ENCODE data around the gene KCND3. TPM values are rescaled to one million over a fixed set of nuclear protein-coding genes. Genes with fewer than 3 reads are reported as not detected.
A peak's percentile ranks its signal among the peaks of the same experiment; 100 is the strongest.

KCND3 gene
- total RNA-seq, 5 donors from 2014 or later (not counting 1 experiment from before 2014, with no cell fraction given): not detected

DNA sequence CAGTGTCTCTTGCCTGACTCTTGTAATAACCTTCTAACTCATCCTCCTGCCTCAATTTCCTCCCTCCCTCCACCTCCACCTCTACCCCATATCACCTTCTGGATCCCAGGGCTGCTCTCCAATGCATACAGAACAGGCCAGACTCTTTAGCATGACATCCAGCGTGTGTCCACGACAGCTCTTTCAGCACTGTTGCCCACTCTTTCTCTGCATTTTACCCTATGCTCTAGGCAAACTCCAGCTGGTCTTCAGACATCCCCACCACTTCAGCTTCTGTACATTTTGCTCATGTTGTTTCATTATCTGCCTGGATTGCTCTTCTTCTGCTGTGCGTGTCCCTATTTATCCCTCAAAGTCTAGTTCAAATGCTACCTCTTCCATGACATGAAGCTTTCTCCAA is 255.0 kb downstream of the KCND3 start:
- Mint-ChIP-seq H3K27ac (no peak overlapping the region), H3K9me3 (no peaks in the 10 kb centered on the region), H3K4me3 (no peak overlapping the region), H3K27me3 (peaks cover 7 to 12% of the 10 kb centered on the region in 2 donors), H3K4me1 (peaks cover 11 to 16% (median 14%) of the 10 kb centered on the region in 3 donors), H3K36me3 (no peaks in the 10 kb centered on the region)
- 100% methylated on average over 3 of the region's 3 CpGs for WGBS (ENCODE audit: insufficient coverage)
- peaks cover 0 to 49% of the 10 kb centered on the region in 2 experiments for H3K27me3 ChIP-seq (replicated peaks in 1 of 2; ENCODE audit: control insufficient read depth in 2 of 2, extremely low read depth in 1 of 2, insufficient read depth in 2 of 2, low read length in 1 of 2)
- DNase-seq (no peak), ATAC-seq (replicated peaks in 1 of 4) (no peak)
- POLR2A ChIA-PET: no interaction called here
- CTCF ChIA-PET: interaction anchor here in 1 of 2 donors (0.6 kb wide), 1 partner anchor 20 kb away, joined by 3 read pairs; no protein-coding TSS in a partner anchor
- H3K4me3 ChIP-seq (ENCODE audit: control insufficient read depth in 1 of 2, extremely low read depth in 1 of 2, low read length in 1 of 2): no peak overlapping the region
- no peaks in the 10 kb centered on the region for H3K9me3 ChIP-seq
- H3K27ac ChIP-seq (ENCODE audit: low read length): no peak overlapping the region
- H3K36me3 ChIP-seq (ENCODE audit: control insufficient read depth in 2 of 2, extremely low read depth in 1 of 2, insufficient read depth in 1 of 2, low read length in 1 of 2): no peaks in the 10 kb centered on the region
- H3K4me1 ChIP-seq (ENCODE audit: control insufficient read depth in 1 of 2, extremely low read depth in 1 of 2, insufficient read depth in 2 of 2, low read length in 2 of 2): peaks cover 0 to 23% of the 10 kb centered on the region in 2 experiments

DNA sequence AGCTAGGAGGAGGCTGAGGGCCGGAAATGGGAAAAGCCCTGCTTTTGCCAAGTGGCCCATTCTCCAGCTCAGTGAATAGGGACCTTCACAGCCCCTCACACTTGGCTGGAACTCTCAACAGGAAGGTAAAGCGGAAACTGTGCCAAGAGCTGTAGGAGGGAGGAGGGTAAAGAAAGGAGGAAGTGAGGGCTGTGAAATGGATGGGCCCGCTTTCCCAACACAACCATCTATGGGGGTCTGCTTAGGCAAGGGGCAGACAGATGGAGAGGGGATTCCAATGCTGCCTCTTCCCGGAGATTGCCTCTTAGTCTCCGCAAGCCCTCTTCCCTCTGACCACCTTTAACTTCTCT is 255.5 kb downstream of the KCND3 start:
- H3K4me3 Mint-ChIP-seq: no peak overlapping the region
- ChIA-PET CTCF (interaction anchor here in 1 of 2 donors (0.6 kb wide), 1 partner anchor 19 kb away, joined by 3 read pairs; no protein-coding TSS in a partner anchor), POLR2A (no interaction called here)
- DNase-seq (peak in 1 of 35 experiments; percentile 23), ATAC-seq (replicated peaks in 1 of 4) (no peak)
- H3K36me3 ChIP-seq (ENCODE audit: control insufficient read depth in 2 of 2, extremely low read depth in 1 of 2, insufficient read depth in 1 of 2, low read length in 1 of 2): no peaks in the 10 kb centered on the region
- H3K9me3 Mint-ChIP-seq: no peaks in the 10 kb centered on the region
- H3K36me3 Mint-ChIP-seq: no peaks in the 10 kb centered on the region
- no peak overlapping the region for H3K4me3 ChIP-seq (ENCODE audit: control insufficient read depth in 1 of 2, extremely low read depth in 1 of 2, low read length in 1 of 2)
- peaks cover 0 to 19% of the 10 kb centered on the region in 2 experiments for H3K4me1 ChIP-seq (ENCODE audit: control insufficient read depth in 1 of 2, extremely low read depth in 1 of 2, insufficient read depth in 2 of 2, low read length in 2 of 2)
- peaks cover 11 to 15% (median 14%) of the 10 kb centered on the region in 3 donors for H3K4me1 Mint-ChIP-seq
- WGBS (ENCODE audit: insufficient coverage): 100% methylated on average over 2 of the region's 5 CpGs
- peaks cover 7 to 12% of the 10 kb centered on the region in 2 donors for H3K27me3 Mint-ChIP-seq
- no peaks in the 10 kb centered on the region for H3K9me3 ChIP-seq
- H3K27me3 ChIP-seq (replicated peaks in 1 of 2; ENCODE audit: control insufficient read depth in 2 of 2, extremely low read depth in 1 of 2, insufficient read depth in 2 of 2, low read length in 1 of 2): peaks cover 0 to 45% of the 10 kb centered on the region in 2 experiments
- no peak overlapping the region for H3K27ac ChIP-seq (ENCODE audit: low read length)
- H3K27ac Mint-ChIP-seq: no peak overlapping the region

- H3K36me3 ChIP-seq (ENCODE audit: control insufficient read depth in 2 of 2, extremely low read depth in 1 of 2, insufficient read depth in 1 of 2, low read length in 1 of 2): no peaks in the 10 kb centered on the region
- no peaks in the 10 kb centered on the region for H3K9me3 ChIP-seq
- ATAC-seq (replicated peaks in 1 of 4): no peak
- DNase-seq: peak in 4 of 35 experiments; percentile 3 to 27 (median 16)
- ChIA-PET POLR2A (no interaction called here), CTCF (no interaction called here)
- Mint-ChIP-seq H3K27me3 (peaks cover 7 to 10% of the 10 kb centered on the region in 2 donors), H3K36me3 (no peaks in the 10 kb centered on the region), H3K9me3 (no peaks in the 10 kb centered on the region), H3K4me1 (peaks cover 8 to 11% (median 10%) of the 10 kb centered on the region in 3 donors), H3K4me3 (no peak overlapping the region), H3K27ac (no peak overlapping the region)
- peaks cover 0 to 41% of the 10 kb centered on the region in 2 experiments for H3K27me3 ChIP-seq (replicated peaks in 1 of 2; ENCODE audit: control insufficient read depth in 2 of 2, extremely low read depth in 1 of 2, insufficient read depth in 2 of 2, low read length in 1 of 2)
- H3K27ac ChIP-seq (ENCODE audit: low read length): no peak overlapping the region
- 54% methylated on average over 3 of the region's 9 CpGs for WGBS (ENCODE audit: insufficient coverage)
- peaks cover 0 to 13% of the 10 kb centered on the region in 2 experiments for H3K4me1 ChIP-seq (ENCODE audit: control insufficient read depth in 1 of 2, extremely low read depth in 1 of 2, insufficient read depth in 2 of 2, low read length in 2 of 2)
- no peak overlapping the region for H3K4me3 ChIP-seq (ENCODE audit: control insufficient read depth in 1 of 2, extremely low read depth in 1 of 2, low read length in 1 of 2)
These were observed 256.1 kb downstream of the KCND3 start for GRCh38 chr1:111733183-111733991.

- H3K36me3 ChIP-seq (ENCODE audit: control insufficient read depth in 2 of 2, extremely low read depth in 1 of 2, insufficient read depth in 1 of 2, low read length in 1 of 2): no peaks in the 10 kb centered on the region
- no peak for ATAC-seq (replicated peaks in 1 of 4)
- POLR2A ChIA-PET: no interaction called here
- H3K4me1 ChIP-seq (ENCODE audit: control insufficient read depth in 1 of 2, extremely low read depth in 1 of 2, insufficient read depth in 2 of 2, low read length in 2 of 2): peaks cover 0 to 7% of the 10 kb centered on the region in 2 experiments
- no peak overlapping the region for H3K4me3 Mint-ChIP-seq
- peak in 1 of 35 experiments; percentile 7 for DNase-seq
- WGBS (ENCODE audit: insufficient coverage): 95% methylated on average over 7 of the region's 7 CpGs
- H3K27ac ChIP-seq (ENCODE audit: low read length): no peak overlapping the region
- H3K9me3 Mint-ChIP-seq: no peaks in the 10 kb centered on the region
- H3K4me3 ChIP-seq (ENCODE audit: control insufficient read depth in 1 of 2, extremely low read depth in 1 of 2, low read length in 1 of 2): no peak overlapping the region
- no peaks in the 10 kb centered on the region for H3K36me3 Mint-ChIP-seq
- H3K27me3 Mint-ChIP-seq: peaks cover 6 to 7% of the 10 kb centered on the region in 2 donors
- H3K27me3 ChIP-seq (replicated peaks in 1 of 2; ENCODE audit: control insufficient read depth in 2 of 2, extremely low read depth in 1 of 2, insufficient read depth in 2 of 2, low read length in 1 of 2): peaks cover 0 to 34% of the 10 kb centered on the region in 2 experiments
- no peaks in the 10 kb centered on the region for H3K9me3 ChIP-seq
- H3K27ac Mint-ChIP-seq: no peak overlapping the region
- peaks cover 4 to 6% (median 4%) of the 10 kb centered on the region in 3 donors for H3K4me1 Mint-ChIP-seq
- CTCF ChIA-PET: no interaction called here
These were observed 256.8 kb downstream of the KCND3 start for GRCh38 chr1:111732718-111733117.

DNA sequence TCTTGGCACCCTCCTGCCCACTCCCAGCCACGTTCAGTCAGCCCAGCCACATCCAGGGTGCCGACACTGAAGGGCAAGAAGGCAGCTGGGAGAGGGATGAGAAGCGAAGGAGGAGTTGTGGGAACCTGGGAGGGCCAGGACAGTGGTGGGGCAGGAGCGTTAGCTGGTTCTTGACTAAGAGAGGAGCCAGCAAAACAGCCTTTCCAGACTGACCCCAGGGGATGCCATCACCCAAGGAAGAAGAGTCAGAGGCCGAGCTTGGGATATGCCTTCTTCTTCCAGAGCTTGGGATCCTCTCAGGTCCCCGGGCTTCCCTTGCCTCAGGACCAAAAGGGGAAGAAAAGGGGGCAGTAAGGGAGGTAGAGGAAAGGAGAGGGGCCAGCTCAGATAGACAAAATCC is 257.5 kb downstream of the KCND3 start:
- DNase-seq (peak in 1 of 35 experiments; percentile 13), ATAC-seq (replicated peaks in 1 of 4) (no peak)
- H3K27ac Mint-ChIP-seq: no peak overlapping the region
- Histone ChIP-seq H3K27me3 (replicated peaks in 1 of 2; ENCODE audit: control insufficient read depth in 2 of 2, extremely low read depth in 1 of 2, insufficient read depth in 2 of 2, low read length in 1 of 2) (peaks cover 0 to 26% of the 10 kb centered on the region in 2 experiments), H3K4me3 (ENCODE audit: control insufficient read depth in 1 of 2, extremely low read depth in 1 of 2, low read length in 1 of 2) (no peak overlapping the region), H3K27ac (ENCODE audit: low read length) (no peak overlapping the region), H3K9me3 (no peaks in the 10 kb centered on the region), H3K36me3 (ENCODE audit: control insufficient read depth in 2 of 2, extremely low read depth in 1 of 2, insufficient read depth in 1 of 2, low read length in 1 of 2) (no peaks in the 10 kb centered on the region), H3K4me1 (ENCODE audit: control insufficient read depth in 1 of 2, extremely low read depth in 1 of 2, insufficient read depth in 2 of 2, low read length in 2 of 2) (peaks cover 0 to 6% of the 10 kb centered on the region in 2 experiments)
- H3K9me3 Mint-ChIP-seq: no peaks in the 10 kb centered on the region
- peaks cover 0 to 2% (median 0%) of the 10 kb centered on the region in 3 donors for H3K4me1 Mint-ChIP-seq
- 75% methylated on average over 3 of the region's 6 CpGs for WGBS (ENCODE audit: insufficient coverage)
- ChIA-PET CTCF (no interaction called here), POLR2A (no interaction called here)
- no peaks in the 10 kb centered on the region for H3K27me3 Mint-ChIP-seq
- no peaks in the 10 kb centered on the region for H3K36me3 Mint-ChIP-seq
- no peak overlapping the region for H3K4me3 Mint-ChIP-seq

- no peaks in the 10 kb centered on the region for H3K9me3 ChIP-seq
- ChIA-PET CTCF (interaction anchor here in 1 of 2 donors (1.1 kb wide), 1 partner anchor 38 kb away, joined by 4 read pairs; no protein-coding TSS in a partner anchor), POLR2A (no interaction called here)
- DNase-seq (no peak), ATAC-seq (replicated peaks in 1 of 4) (no peak)
- H3K4me3 ChIP-seq (ENCODE audit: control insufficient read depth in 1 of 2, extremely low read depth in 1 of 2, low read length in 1 of 2): no peak overlapping the region
- Mint-ChIP-seq H3K4me3 (no peak overlapping the region), H3K27ac (no peak overlapping the region), H3K27me3 (no peaks in the 10 kb centered on the region), H3K4me1 (peaks cover 0 to 2% (median 0%) of the 10 kb centered on the region in 3 donors), H3K9me3 (no peaks in the 10 kb centered on the region), H3K36me3 (no peaks in the 10 kb centered on the region)
- WGBS (ENCODE audit: insufficient coverage): 71% methylated on average over 1 of the region's 4 CpGs
- H3K36me3 ChIP-seq (ENCODE audit: control insufficient read depth in 2 of 2, extremely low read depth in 1 of 2, insufficient read depth in 1 of 2, low read length in 1 of 2): no peaks in the 10 kb centered on the region
- peaks cover 0 to 6% of the 10 kb centered on the region in 2 experiments for H3K4me1 ChIP-seq (ENCODE audit: control insufficient read depth in 1 of 2, extremely low read depth in 1 of 2, insufficient read depth in 2 of 2, low read length in 2 of 2)
- H3K27me3 ChIP-seq (replicated peaks in 1 of 2; ENCODE audit: control insufficient read depth in 2 of 2, extremely low read depth in 1 of 2, insufficient read depth in 2 of 2, low read length in 1 of 2): peaks cover 0 to 15% of the 10 kb centered on the region in 2 experiments
- no peak overlapping the region for H3K27ac ChIP-seq (ENCODE audit: low read length)
These were observed 258.8 kb downstream of the KCND3 start for GRCh38 chr1:111730706-111731105.

Measured in T-cell (primary cell).